H9 (cell line): Measurements from ENCODE around the gene BRAT1. TPM values are rescaled to one million over a fixed set of nuclear protein-coding genes. Genes with fewer than 3 reads are reported as not detected.

Experiments used
- DNase-seq: peaks from one replicate; pipeline ENCODE4 v3.0.0-alpha.2; 2017
- H2AFZ ChIP-seq: one replicate; pipeline ENCODE4 v1.6.1; 2013; ENCODE audit warnings: mild to moderate bottlenecking, low read length, control low read depth, moderate library complexity
- H2AK5ac ChIP-seq: 2 replicates; pipeline ENCODE4 v1.6.1; 2013; ENCODE audit warnings: low read length, control low read depth, mixed read lengths; ENCODE audit not compliant: insufficient read length
- H2BK120ac ChIP-seq: one replicate; pipeline ENCODE4 v1.6.1; 2013; ENCODE audit warnings: low read depth, mild to moderate bottlenecking, low read length, control low read depth, inconsistent platforms; ENCODE audit not compliant: poor library complexity, severe bottlenecking
- H2BK12ac ChIP-seq: 2 replicates; pipeline ENCODE4 v1.6.1; 2013; ENCODE audit warnings: low read length, control low read depth, mixed read lengths, low read depth; ENCODE audit not compliant: insufficient read length
- H2BK15ac ChIP-seq: 2 replicates; pipeline ENCODE4 v1.6.1; 2013; ENCODE audit warnings: low read depth, low read length, control low read depth
- H2BK20ac ChIP-seq: one replicate; pipeline ENCODE4 v1.6.1; 2013; ENCODE audit warnings: low read depth, mild to moderate bottlenecking, low read length, control low read depth, inconsistent platforms; ENCODE audit not compliant: poor library complexity, severe bottlenecking
- H2BK5ac ChIP-seq: 2 replicates; pipeline ENCODE4 v1.6.1; 2013; ENCODE audit warnings: low read length, control low read depth, mixed read lengths; ENCODE audit not compliant: insufficient read length
- H3K14ac ChIP-seq: 2 replicates; pipeline ENCODE4 v1.6.1; 2013; ENCODE audit warnings: low read length, control low read depth; ENCODE audit not compliant: insufficient read depth
- H3K18ac ChIP-seq: 2 replicates; pipeline ENCODE4 v1.6.1; 2013; ENCODE audit warnings: low read depth, mild to moderate bottlenecking, mixed read lengths, low read length, control low read depth; ENCODE audit not compliant: insufficient read length
- H3K23ac ChIP-seq: 2 replicates; pipeline ENCODE4 v1.6.1; 2013; ENCODE audit warnings: low read length, control low read depth, mixed read lengths, low read depth; ENCODE audit not compliant: insufficient read length
- H3K23me2 ChIP-seq: 2 replicates; pipeline ENCODE4 v1.6.1; 2013; ENCODE audit warnings: low read depth, mild to moderate bottlenecking, mixed read lengths, low read length, control low read depth; ENCODE audit not compliant: insufficient read length, poor library complexity, severe bottlenecking
- H3K27ac ChIP-seq: 2 replicates; pipeline ENCODE4 v1.5.1; 2013; ENCODE audit warnings: low read length, control low read depth, mixed read lengths, low read depth; ENCODE audit not compliant: insufficient read length
- H3K27me3 ChIP-seq: 2 replicates; pipeline ENCODE4 v1.6.1; 2013; ENCODE audit warnings: low read length, control low read depth, inconsistent platforms; ENCODE audit not compliant: insufficient read depth
- H3K4ac ChIP-seq: 2 replicates; pipeline ENCODE4 v1.6.1; 2013; ENCODE audit warnings: low read depth, mild to moderate bottlenecking, control low read depth, inconsistent platforms, low read length, moderate library complexity
- H3K4me1 ChIP-seq: 2 replicates; pipeline ENCODE4 v1.6.1; 2013; ENCODE audit warnings: low read length, control low read depth, inconsistent platforms; ENCODE audit not compliant: insufficient read depth
- H3K4me2 ChIP-seq: 2 replicates; pipeline ENCODE4 v1.6.1; 2013; ENCODE audit warnings: low read length, control low read depth, mixed read lengths; ENCODE audit not compliant: insufficient read length, insufficient read depth
- H3K56ac ChIP-seq: 2 replicates; pipeline ENCODE4 v1.6.1; 2013; ENCODE audit warnings: low read depth, mild to moderate bottlenecking, mixed read lengths, low read length, control low read depth; ENCODE audit not compliant: insufficient read length
- H3K79me1 ChIP-seq: 2 replicates; pipeline ENCODE4 v1.6.1; 2013; ENCODE audit warnings: low read depth, mild to moderate bottlenecking, moderate library complexity, low read length, control low read depth, inconsistent platforms; ENCODE audit not compliant: insufficient read depth, poor library complexity, severe bottlenecking
- H3K79me2 ChIP-seq: 2 replicates; pipeline ENCODE4 v1.6.1; 2013; ENCODE audit warnings: low read length, control low read depth, inconsistent platforms; ENCODE audit not compliant: insufficient read depth
- H3K9ac ChIP-seq: 2 replicates; pipeline ENCODE4 v1.6.1; 2013; ENCODE audit warnings: low read length, control low read depth, mixed read lengths; ENCODE audit not compliant: insufficient read length; ENCODE audit errors: extremely low read depth
- H3K9me3 ChIP-seq: one replicate; pipeline ENCODE4 v1.6.1; 2013; ENCODE audit warnings: low read depth, low read length, inconsistent platforms; ENCODE audit not compliant: control insufficient read depth
- H3T11ph ChIP-seq: one replicate; pipeline ENCODE4 v1.6.1; 2013; ENCODE audit warnings: mild to moderate bottlenecking, low read length, control low read depth, inconsistent platforms
- H4K20me1 ChIP-seq: one replicate; pipeline ENCODE4 v1.6.1; 2013; ENCODE audit not compliant: control insufficient read depth, insufficient read length, insufficient read depth
- H4K5ac ChIP-seq: 2 replicates; pipeline ENCODE4 v1.6.1; 2013; ENCODE audit warnings: low read depth, mild to moderate bottlenecking, mixed read lengths, low read length, control low read depth; ENCODE audit not compliant: insufficient read length
- H4K8ac ChIP-seq: replicated peaks from 2 replicates; pipeline ENCODE4 v1.6.1; 2013; ENCODE audit warnings: low read length, control low read depth, mixed read lengths, low read depth; ENCODE audit not compliant: insufficient read length
- H4K91ac ChIP-seq: 2 replicates; pipeline ENCODE4 v1.6.1; 2013; ENCODE audit warnings: low read depth, mild to moderate bottlenecking, moderate library complexity, mixed read lengths, low read length, control low read depth; ENCODE audit not compliant: insufficient read length
- H3K27ac Mint-ChIP-seq, 3 experiments: 2 replicates in 2 of 3; 3 replicates in 1 of 3; pipeline ENCODE4 v1.8.0; 2020 to 2021; ENCODE audit warnings: mixed read lengths in 3 of 3, mild to moderate bottlenecking in 1 of 3, moderate library complexity in 1 of 3
- H3K27me3 Mint-ChIP-seq: 2 replicates; pipeline ENCODE4 v1.8.0; 2021; ENCODE audit warnings: low read depth, mild to moderate bottlenecking, moderate library complexity, mixed read lengths
- H3K36me3 Mint-ChIP-seq, 3 experiments: 2 replicates in 2 of 3; 3 replicates in 1 of 3; pipeline ENCODE4 v1.8.0; 2020 to 2021; ENCODE audit warnings: low read depth in 3 of 3, mixed read lengths in 3 of 3; ENCODE audit not compliant: insufficient read depth in 1 of 3
- H3K4me1 Mint-ChIP-seq, 2 experiments: 2 replicates each; pipeline ENCODE4 v1.8.0; 2020; ENCODE audit warnings: mixed read lengths in 2 of 2
- H3K4me3 Mint-ChIP-seq, 2 experiments: 2 replicates in 1 of 2; 3 replicates in 1 of 2; pipeline ENCODE4 v1.8.0; 2020 to 2021; ENCODE audit warnings: mild to moderate bottlenecking in 2 of 2, mixed read lengths in 2 of 2, moderate library complexity in 1 of 2
- H3K9me3 Mint-ChIP-seq, 2 experiments: 2 replicates in 1 of 2; 3 replicates in 1 of 2; pipeline ENCODE4 v1.8.0; 2020; ENCODE audit warnings: mild to moderate bottlenecking in 2 of 2, mixed read lengths in 2 of 2, moderate library complexity in 1 of 2
- CTCF ChIP-seq: fragments of 200-600 bp; sonication (generic); conservative IDR thresholded peaks from 3 replicates; pipeline ENCODE4 v1.8.0; 2021; ENCODE audit warnings: antibody characterized with exemption, mild to moderate bottlenecking
- WGBS: extraction: QIAGEN DNeasy Blood & Tissue Kit; methylation state at CpG from one replicate; pipeline ENCODE4 v1.1.7; 2013; ENCODE audit warnings: missing lambda C conversion rate, low lambda C conversion rate, mixed read lengths; ENCODE audit not compliant: insufficient read length; ENCODE audit errors: extremely low coverage; 5-methylcytosine and 5-hydroxymethylcytosine counted together
- total RNA-seq: library from RNA; stranded (reverse); gene quantifications from 2 replicates; pipeline ENCODE4 v1.2.1, GENCODE V29; 2021

The BRAT1 gene
- total RNA-seq, 1 experiment from 2014 or later = 41.2 TPM

- no peak overlapping the region for H3K14ac ChIP-seq
- WGBS = no CpG with 5 or more reads among the region's 56 CpGs
- H3K9me3 ChIP-seq = no peaks in the 10 kb centered on the region
These were observed 21.6 kb upstream of the BRAT1 start for GRCh38 chr7:2576742-2577491.

More at GRCh38 chr7:2576742-2577491, 21.6 kb upstream of the BRAT1 start:
- Mint-ChIP-seq H3K27ac (peak overlapping the region in 1 of 3 experiments; percentile 9; a peak in 1 of 7 replicates), H3K4me3 (no peak overlapping the region), H3K9me3 (peaks cover 0 to 3% of the 10 kb centered on the region in 2 experiments; a peak in 3 of 5 replicates), H3K4me1 (no peaks in the 10 kb centered on the region; a peak in 1 of 4 replicates), H3K36me3 (peaks cover 0 to 3% (median 0%) of the 10 kb centered on the region in 3 experiments; a peak in 4 of 7 replicates), H3K27me3 (no peaks in the 10 kb centered on the region)
- Histone ChIP-seq H3T11ph (no peak overlapping the region), H3K4me1 (no peaks in the 10 kb centered on the region), H3K23ac (no peak overlapping the region), H4K91ac (no peak overlapping the region), H2AFZ (no peak overlapping the region), H3K79me1 (no peaks in the 10 kb centered on the region), H2AK5ac (no peak overlapping the region), H3K9ac (no peak overlapping the region), H3K27me3 (no peaks in the 10 kb centered on the region), H2BK5ac (no peak overlapping the region), H4K20me1 (no peaks in the 10 kb centered on the region), H3K4me2 (no peak overlapping the region), H3K27ac (no peak overlapping the region), H4K5ac (no peak overlapping the region), H2BK15ac (no peak overlapping the region), H2BK12ac (no peak overlapping the region), H3K56ac (no peak overlapping the region), H2BK20ac (no peak overlapping the region), H3K4ac (no peak overlapping the region), H3K79me2 (no peaks in the 10 kb centered on the region), H2BK120ac (no peak overlapping the region), H3K18ac (no peak overlapping the region), H4K8ac (no peak overlapping the region), H3K23me2 (no peaks in the 10 kb centered on the region)
- no peak for DNase-seq
- TF ChIP-seq CTCF = no peak
